IMR-90 (cell line): ENCODE measurements around the gene ARTN. TPM values are rescaled to one million over a fixed set of nuclear protein-coding genes. Genes with fewer than 3 reads are reported as not detected.

Experiments
- ATAC-seq: fragments of 200-7000 bp; cut with Tn5 transposase; 2 replicates; pipeline ENCODE4 v1.9.1; 2020; ENCODE audit warnings: low read depth, mild to moderate bottlenecking, moderate library complexity
- BruUV-seq: library from RNA; stranded (reverse); fragments of 400-500 nt; replicated peaks from 2 replicates; lab custom pipeline; 2021; lab: Mats Ljungman, UMichigan
- CTCF ChIA-PET: fragments of 300-600 bp; formaldehyde crosslinking; extraction: SDS; loops from one replicate; lab custom pipeline; 2021; ENCODE audit warnings: antibody characterized with exemption; lab: Yijun Ruan, JAX
- POLR2A ChIA-PET: fragments of 300-600 bp; sonication (Branson Sonifier 250); formaldehyde crosslinking; loops from one replicate; lab custom pipeline; 2022; ENCODE audit warnings: antibody characterized with exemption; ENCODE audit not compliant: unreplicated experiment; lab: Charles Lee
- DNase-seq: peaks from one replicate; pipeline ENCODE4 v3.0.0; 2013
- H2AFZ ChIP-seq: replicated peaks from 2 replicates; pipeline ENCODE3; 2013; ENCODE audit warnings: low read length, mild to moderate bottlenecking; ENCODE audit not compliant: poor library complexity
- H2AK5ac ChIP-seq: 2 replicates; pipeline ENCODE4 v1.6.1; 2013; ENCODE audit warnings: low read depth, low read length, inconsistent platforms
- H2AK9ac ChIP-seq: replicated peaks from 2 replicates; pipeline ENCODE3; 2013; ENCODE audit warnings: mild to moderate bottlenecking, low read depth, low read length, moderate library complexity; ENCODE audit not compliant: poor library complexity
- H2BK120ac ChIP-seq: 2 replicates; pipeline ENCODE4 v1.6.1; 2013; ENCODE audit warnings: low read depth, low read length, inconsistent platforms
- H2BK15ac ChIP-seq: 3 replicates; pipeline ENCODE4 v1.6.1; 2013; ENCODE audit warnings: low read depth, low read length, inconsistent platforms
- H2BK20ac ChIP-seq: 2 replicates; pipeline ENCODE4 v1.6.1; 2013; ENCODE audit warnings: low read depth, mild to moderate bottlenecking, inconsistent platforms, low read length, moderate library complexity
- H2BK5ac ChIP-seq: 2 replicates; pipeline ENCODE4 v1.6.1; 2013; ENCODE audit warnings: mild to moderate bottlenecking, low read depth, low read length, inconsistent platforms; ENCODE audit not compliant: poor library complexity, severe bottlenecking
- H3K14ac ChIP-seq: replicated peaks from 2 replicates; pipeline ENCODE4 v1.6.1; 2013; ENCODE audit warnings: low read depth, low read length, inconsistent platforms
- H3K18ac ChIP-seq: 2 replicates; pipeline ENCODE4 v1.6.1; 2013; ENCODE audit warnings: low read depth, low read length, control low read depth
- H3K23ac ChIP-seq: 2 replicates; pipeline ENCODE4 v1.6.1; 2013; ENCODE audit warnings: low read depth, low read length, inconsistent platforms
- H3K27ac ChIP-seq: 2 replicates; pipeline ENCODE4 v1.5.1; 2013; ENCODE audit warnings: mild to moderate bottlenecking, control low read depth, low read length; ENCODE audit not compliant: insufficient read depth
- H3K27me3 ChIP-seq: 2 replicates; pipeline ENCODE4 v1.6.1; 2013; ENCODE audit warnings: low read length; ENCODE audit not compliant: control insufficient read depth, insufficient read depth
- H3K36me3 ChIP-seq: 2 replicates; pipeline ENCODE4 v1.6.1; 2013; ENCODE audit warnings: low read length, mixed read lengths; ENCODE audit not compliant: control insufficient read depth, insufficient read depth
- H3K4ac ChIP-seq: 2 replicates; pipeline ENCODE4 v1.6.1; 2013; ENCODE audit warnings: low read depth, low read length, inconsistent platforms
- H3K4me1 ChIP-seq: 2 replicates; pipeline ENCODE4 v1.6.1; 2013; ENCODE audit warnings: low read length, mixed read lengths; ENCODE audit not compliant: control insufficient read depth, insufficient read depth
- H3K4me2 ChIP-seq: 2 replicates; pipeline ENCODE4 v1.6.1; 2013; ENCODE audit warnings: low read depth, mild to moderate bottlenecking, control low read depth, low read length, moderate library complexity
- H3K4me3 ChIP-seq: 2 replicates; pipeline ENCODE4 v1.5.1; 2013; ENCODE audit warnings: low read depth, mild to moderate bottlenecking, control low read depth, low read length, moderate library complexity; ENCODE audit not compliant: insufficient read depth
- H3K56ac ChIP-seq: 2 replicates; pipeline ENCODE4 v1.6.1; 2013; ENCODE audit warnings: low read length, inconsistent platforms; ENCODE audit not compliant: insufficient read depth; ENCODE audit errors: extremely low read depth
- H3K79me1 ChIP-seq, 2 experiments: 2 replicates each; pipeline ENCODE4 v1.6.1; 2013; ENCODE audit warnings: low read length in 2 of 2, inconsistent platforms in 1 of 2, low read depth in 1 of 2
- H3K9ac ChIP-seq: 2 replicates; pipeline ENCODE4 v1.6.1; 2013; ENCODE audit warnings: low read depth, low read length, control low read depth
- H3K9me1 ChIP-seq: 2 replicates; pipeline ENCODE4 v1.6.1; 2013; ENCODE audit warnings: low read length, inconsistent platforms; ENCODE audit not compliant: insufficient read depth
- H3K9me3 ChIP-seq: 2 replicates; pipeline ENCODE4 v1.6.1; 2013; ENCODE audit warnings: low read length; ENCODE audit not compliant: control insufficient read depth, insufficient read depth
- H4K20me1 ChIP-seq: 2 replicates; pipeline ENCODE4 v1.6.1; 2013; ENCODE audit warnings: low read length, inconsistent platforms; ENCODE audit not compliant: insufficient read depth
- H4K5ac ChIP-seq: 2 replicates; pipeline ENCODE4 v1.6.1; 2013; ENCODE audit warnings: mild to moderate bottlenecking, low read depth, low read length, control low read depth
- H4K8ac ChIP-seq, 2 experiments: 2 replicates each; pipeline ENCODE4 v1.6.1; 2013; ENCODE audit warnings: low read depth in 2 of 2, low read length in 2 of 2, control low read depth in 1 of 2, inconsistent platforms in 1 of 2
- H4K91ac ChIP-seq: 2 replicates; pipeline ENCODE4 v1.6.1; 2013; ENCODE audit warnings: low read depth, low read length, inconsistent platforms; ENCODE audit not compliant: insufficient read depth
- BHLHE40 ChIP-seq: fragments of 150-350 bp; IDR thresholded peaks from 2 replicates; pipeline ENCODE4 v1.6.1; 2016; ENCODE audit warnings: mild to moderate bottlenecking, low read depth, low read length
- CEBPB ChIP-seq: IDR thresholded peaks from 2 replicates; pipeline ENCODE4 v1.6.1; 2012; ENCODE audit warnings: low read depth, low read length, improper control_type of control experiment
- FOS ChIP-seq: fragments of 150-350 bp; IDR thresholded peaks from 2 replicates; pipeline ENCODE4 v1.6.1; 2016; ENCODE audit warnings: low read depth, low read length
- NFE2L2 ChIP-seq: fragments of 150-350 bp; IDR thresholded peaks from 2 replicates; pipeline ENCODE4 v1.6.1; 2016; ENCODE audit warnings: low read depth, mild to moderate bottlenecking, low read length
- RAD21 ChIP-seq: IDR thresholded peaks from 2 replicates; pipeline ENCODE4 v1.6.1; 2012; ENCODE audit warnings: low read length, improper control_type of control experiment
- RCOR1 ChIP-seq: IDR thresholded peaks from 2 replicates; pipeline ENCODE4 v1.6.1; 2012; ENCODE audit warnings: mild to moderate bottlenecking, low read length, improper control_type of control experiment; ENCODE audit not compliant: insufficient replicate concordance
- SMC3 ChIP-seq: fragments of 150-350 bp; IDR thresholded peaks from 2 replicates; pipeline ENCODE4 v1.6.1; 2016; ENCODE audit warnings: low read depth, mild to moderate bottlenecking, antibody characterized with exemption, low read length, moderate library complexity
- WGBS, 2 experiments: methylation state at CpG; one replicate each; pipeline versions ENCODE4 v1.1.5 to v1.1.7; 2013; ENCODE audit warnings: missing lambda C conversion rate in 2 of 2; ENCODE audit not compliant: insufficient read length in 1 of 2; ENCODE audit errors: extremely low coverage in 2 of 2; 5-methylcytosine and 5-hydroxymethylcytosine counted together
- dilution Hi-C: fragments of 300-500 bp; cut with HindIII; formaldehyde crosslinking; loops from one replicate; pipeline ENCODE4 v1.14.3; 2018; ENCODE audit warnings: low sequenced_read_pairs; ENCODE audit not compliant: unreplicated experiment
- in situ Hi-C: fragments of 300-500 bp; cut with MboI; formaldehyde crosslinking; loops from 3 replicates; pipeline ENCODE4 v1.14.3; 2019; ENCODE audit warnings: low sequenced_read_pairs, inconsistent platforms, mixed read lengths
- intact Hi-C: fragments of 100-400 bp; cut with micrococcal nuclease; formaldehyde crosslinking; loops from 2 replicates; pipeline ENCODE4 v1.10.0; 2022
- polyA plus RNA-seq, 3 experiments: library from polyadenylated mRNA; depleted of rRNA; stranded (reverse); fragments of >200 nt; gene quantifications; 2 replicates each; pipeline ENCODE4 v1.2.3, GENCODE V29; 2012; ENCODE audit warnings: low replicate concordance in 1 of 3
- total RNA-seq: library from RNA; depleted of rRNA; stranded (reverse); fragments of >200 nt; gene quantifications from 2 replicates; pipeline ENCODE4 v1.2.3, GENCODE V29; 2012
- TF ChIP-seq, protein P1 (sequence below): conservative IDR thresholded peaks from 2 replicates; pipeline ENCODE4 v1.5.1; 2012; ENCODE audit warnings: mild to moderate bottlenecking, low read depth, low read length, improper control_type of control experiment

ARTN gene
- total and polyA plus RNA-seq, 2 of the 4 experiments (the other 2 are of a cell fraction), result 0.29 TPM; not detected in 1

DNA sequence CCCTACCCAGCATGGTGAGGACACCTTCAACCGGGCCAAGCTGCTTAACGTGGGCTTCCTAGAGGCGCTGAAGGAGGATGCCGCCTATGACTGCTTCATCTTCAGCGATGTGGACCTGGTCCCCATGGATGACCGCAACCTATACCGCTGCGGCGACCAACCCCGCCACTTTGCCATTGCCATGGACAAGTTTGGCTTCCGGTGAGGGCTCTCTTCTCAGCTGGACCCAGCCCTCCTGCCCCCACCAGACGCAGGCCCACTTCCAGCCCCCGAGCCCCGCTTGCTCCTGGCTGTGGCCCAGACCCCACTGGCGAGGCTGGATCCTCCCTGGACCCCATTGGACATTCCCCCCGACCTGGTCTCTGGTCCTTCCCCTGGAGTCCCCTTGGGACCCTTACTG, 51.3 kb downstream of the ARTN start:
- H3K9ac ChIP-seq, result no peak overlapping the region
- H3K14ac ChIP-seq, result no peak overlapping the region
- H3K4ac ChIP-seq, result no peak overlapping the region
- H4K20me1 ChIP-seq, result peaks cover 44% of the 10 kb centered on the region
- H2BK20ac ChIP-seq, result no peak overlapping the region
- no peaks in the 10 kb centered on the region for H3K27me3 ChIP-seq
- H2AK9ac ChIP-seq, result no peak overlapping the region
- H3K4me3 ChIP-seq, result no peak overlapping the region
- H2BK5ac ChIP-seq, result no peak overlapping the region
- no peak overlapping the region for H2BK15ac ChIP-seq
- H4K5ac ChIP-seq, result no peak overlapping the region
- ATAC-seq, result no peak
- H3K9me3 ChIP-seq, result no peaks in the 10 kb centered on the region
- H3K79me1 ChIP-seq, result peaks cover 24 to 53% of the 10 kb centered on the region in 2 experiments
- no peak overlapping the region for H4K8ac ChIP-seq
- H3K18ac ChIP-seq, result no peak overlapping the region
- H4K91ac ChIP-seq, result no peak overlapping the region
- peaks cover 20% of the 10 kb centered on the region for H3K4me1 ChIP-seq
- TF ChIP-seq RAD21 (no peak), CEBPB (no peak), FOS (no peak), NFE2L2 (no peak), RCOR1 (no peak), SMC3 (no peak), BHLHE40 (no peak)
- TF ChIP-seq, protein P1, sequence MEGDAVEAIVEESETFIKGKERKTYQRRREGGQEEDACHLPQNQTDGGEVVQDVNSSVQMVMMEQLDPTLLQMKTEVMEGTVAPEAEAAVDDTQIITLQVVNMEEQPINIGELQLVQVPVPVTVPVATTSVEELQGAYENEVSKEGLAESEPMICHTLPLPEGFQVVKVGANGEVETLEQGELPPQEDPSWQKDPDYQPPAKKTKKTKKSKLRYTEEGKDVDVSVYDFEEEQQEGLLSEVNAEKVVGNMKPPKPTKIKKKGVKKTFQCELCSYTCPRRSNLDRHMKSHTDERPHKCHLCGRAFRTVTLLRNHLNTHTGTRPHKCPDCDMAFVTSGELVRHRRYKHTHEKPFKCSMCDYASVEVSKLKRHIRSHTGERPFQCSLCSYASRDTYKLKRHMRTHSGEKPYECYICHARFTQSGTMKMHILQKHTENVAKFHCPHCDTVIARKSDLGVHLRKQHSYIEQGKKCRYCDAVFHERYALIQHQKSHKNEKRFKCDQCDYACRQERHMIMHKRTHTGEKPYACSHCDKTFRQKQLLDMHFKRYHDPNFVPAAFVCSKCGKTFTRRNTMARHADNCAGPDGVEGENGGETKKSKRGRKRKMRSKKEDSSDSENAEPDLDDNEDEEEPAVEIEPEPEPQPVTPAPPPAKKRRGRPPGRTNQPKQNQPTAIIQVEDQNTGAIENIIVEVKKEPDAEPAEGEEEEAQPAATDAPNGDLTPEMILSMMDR, result no peak
- no peak overlapping the region for H3K23ac ChIP-seq
- no peak overlapping the region for H3K56ac ChIP-seq
- H2BK120ac ChIP-seq, result no peak overlapping the region
- in situ Hi-C loops (no loop called here), dilution Hi-C loops (no loop called here), intact Hi-C loops (no loop called here)
- peaks cover 35% of the 10 kb centered on the region for H3K36me3 ChIP-seq
- no peak overlapping the region for H2AK5ac ChIP-seq
- CTCF ChIA-PET, result no interaction called here
- peaks cover 38% of the 10 kb centered on the region for H3K9me1 ChIP-seq
- no TSS peak for BruUV-seq
- no peak overlapping the region for H2AFZ ChIP-seq
- no peak overlapping the region for H3K4me2 ChIP-seq
- no peak overlapping the region for H3K27ac ChIP-seq
- WGBS, 2 experiments, result 100% methylated on average over 8 of the region's 16 CpGs; no CpG with 5 or more reads in 1 of the 2 experiments
- POLR2A ChIA-PET, result no interaction called here
- no peak for DNase-seq
